GM19452 (cell line): ENCODE results near the gene PPM1H.

Experiments
- ATAC-seq: cut with Tn5 transposase; IDR thresholded peaks from one replicate; pipeline ENCODE4 v1.9.1; 2021; ENCODE audit not compliant: unreplicated experiment

PPM1H gene

DNA sequence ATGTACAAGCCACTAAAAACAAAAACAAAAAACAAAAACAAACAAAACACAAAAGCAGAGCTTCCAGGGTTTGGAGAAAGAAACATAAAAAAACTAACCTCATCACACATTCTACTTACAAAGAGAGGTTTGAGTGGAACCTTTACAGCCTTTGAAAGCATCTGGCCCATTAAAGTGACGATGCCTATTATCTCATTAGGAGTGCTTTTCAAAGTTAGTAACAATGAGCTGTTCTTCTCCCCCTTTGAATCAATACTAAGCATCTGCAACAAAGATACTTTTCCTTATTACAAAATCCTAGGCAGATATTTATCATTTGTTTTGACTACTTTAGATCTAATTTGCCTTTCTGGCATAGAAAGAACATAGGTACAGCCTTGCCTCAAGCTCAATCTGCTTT, 217.3 kb downstream of the PPM1H start:
- ATAC-seq: no peak

DNA sequence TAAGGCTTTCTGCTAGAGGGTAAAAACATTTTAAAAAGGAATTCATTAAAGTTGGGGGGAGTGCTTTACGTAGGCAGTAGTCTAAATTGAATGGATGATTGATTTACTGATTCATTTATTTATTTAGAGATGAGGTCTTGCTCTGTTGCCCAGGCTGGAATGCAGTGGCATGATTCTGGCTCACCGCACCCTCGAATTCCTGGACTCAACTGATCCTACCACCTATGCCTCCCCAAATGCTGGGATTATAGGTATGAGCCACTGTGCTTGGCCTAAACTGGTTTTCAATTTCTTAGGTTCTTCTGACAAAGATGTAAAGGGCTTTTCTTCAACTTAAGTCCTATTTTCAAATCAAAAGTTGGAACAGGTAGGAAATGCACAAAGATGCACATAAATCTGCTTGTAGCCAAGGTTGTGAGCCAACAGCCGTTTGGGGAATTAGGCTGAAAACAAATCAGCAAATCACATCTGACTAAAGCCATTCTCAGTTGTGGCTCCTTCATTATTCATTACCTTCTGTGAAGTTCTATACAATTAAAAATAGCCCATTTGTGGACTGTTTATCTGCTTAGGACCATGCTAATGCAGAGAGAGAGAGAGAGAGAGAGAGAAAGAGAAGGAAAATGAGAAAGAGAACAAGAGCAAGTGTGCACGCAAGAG, 218.0 kb downstream of the PPM1H start:
- no peak for ATAC-seq

DNA sequence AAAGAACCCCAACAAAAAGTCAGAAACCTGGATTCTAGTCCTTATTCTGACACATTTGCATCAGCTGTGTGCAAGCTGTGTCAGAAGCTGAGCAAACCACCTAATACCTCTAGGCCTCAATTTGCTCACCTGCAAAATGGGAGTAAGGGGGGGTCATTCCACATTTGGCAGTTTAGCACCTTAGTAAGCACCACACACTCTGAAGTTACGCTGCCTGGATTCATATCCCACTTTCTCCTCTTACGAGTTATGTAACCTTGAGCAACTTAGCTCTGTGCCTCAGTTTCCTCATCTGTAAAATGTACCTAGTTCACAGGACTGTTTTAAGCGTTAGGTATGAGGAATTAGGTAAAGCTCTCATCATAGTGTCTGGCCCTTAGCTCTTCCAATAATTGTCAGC, 218.9 kb downstream of the PPM1H start:
- ATAC-seq: no peak

DNA sequence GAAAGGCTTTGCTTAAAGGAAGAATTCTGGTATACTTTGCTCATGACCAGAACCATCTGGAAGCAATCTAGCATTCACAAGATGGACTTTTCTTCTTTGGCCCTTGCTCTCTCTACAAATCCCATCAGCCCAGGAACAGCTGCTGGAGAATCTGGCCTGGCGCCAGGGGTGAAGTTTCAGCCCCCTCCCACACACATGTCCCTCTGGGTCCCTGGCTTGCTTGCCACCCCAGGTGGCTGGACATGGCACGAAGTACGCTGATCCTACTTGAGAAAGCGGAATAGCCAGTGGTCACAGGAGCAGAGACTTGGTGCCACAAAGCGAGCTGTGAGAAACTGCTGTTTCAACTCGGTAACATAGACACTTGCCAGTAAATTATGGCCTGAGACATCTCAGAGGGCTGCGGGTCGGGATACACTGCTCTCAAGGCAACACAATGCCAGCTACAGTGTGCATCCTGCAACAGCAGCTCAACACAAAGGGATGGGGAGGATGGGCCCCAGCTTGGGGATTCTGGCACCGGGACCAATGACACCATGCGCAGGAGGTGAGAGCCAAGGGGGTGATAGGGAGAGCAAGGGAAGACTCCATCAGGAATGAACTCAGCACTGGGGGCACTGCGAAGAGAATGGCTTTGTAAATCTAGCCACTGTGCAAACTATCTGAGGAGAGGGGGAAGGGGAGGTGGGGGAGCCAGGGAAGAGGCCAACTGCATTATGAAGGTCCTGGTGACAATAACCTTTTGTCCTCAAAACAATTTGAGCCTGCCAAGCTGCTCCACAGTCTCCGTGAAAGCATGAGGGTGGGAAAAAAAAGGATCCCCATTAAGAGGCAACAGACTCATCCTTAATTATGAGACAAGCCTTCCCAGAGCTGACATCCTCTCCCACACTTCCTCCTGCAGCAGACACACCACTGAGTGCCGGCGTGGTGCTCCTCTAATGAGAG, 219.9 kb downstream of the PPM1H start:
- ATAC-seq: no peak

DNA sequence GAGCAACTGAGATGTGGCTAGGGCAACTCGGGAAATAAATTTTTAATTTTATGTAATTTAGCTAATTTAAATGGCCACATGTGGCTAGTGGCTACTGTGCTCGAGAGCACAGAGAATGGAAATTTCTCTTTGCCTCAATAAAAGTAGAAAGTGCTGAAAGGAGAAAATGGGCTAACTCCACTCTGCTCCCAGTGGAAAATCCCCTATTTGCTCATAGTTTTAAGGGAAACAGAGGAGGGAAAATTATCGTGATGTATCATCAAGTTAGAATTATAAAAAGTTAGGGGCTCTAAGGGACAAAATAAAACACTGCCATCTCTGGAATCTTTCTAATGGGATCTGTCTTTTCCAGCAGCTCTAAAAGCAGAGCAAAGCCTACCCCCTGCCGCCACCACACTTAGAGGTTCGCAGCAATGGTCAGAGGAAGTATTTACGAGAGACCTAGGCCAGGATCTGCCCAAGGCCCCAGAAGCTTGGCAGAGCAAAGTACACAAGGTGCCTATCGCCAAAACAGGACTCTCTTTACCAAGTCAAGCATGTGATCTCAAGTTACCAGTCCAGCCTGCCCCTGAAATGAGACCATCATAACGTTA, 220.7 kb downstream of the PPM1H start:
- no peak for ATAC-seq

GRCh38 chr12:62713723-62714122, 221.2 kb downstream of the PPM1H start:
- ATAC-seq: no peak

- ATAC-seq: no peak
These were observed 222.0 kb downstream of the PPM1H start for GRCh38 chr12:62712681-62713573.

GRCh38 chr12:62711631-62712241, 223.2 kb downstream of the PPM1H start:
- no peak for ATAC-seq

DNA sequence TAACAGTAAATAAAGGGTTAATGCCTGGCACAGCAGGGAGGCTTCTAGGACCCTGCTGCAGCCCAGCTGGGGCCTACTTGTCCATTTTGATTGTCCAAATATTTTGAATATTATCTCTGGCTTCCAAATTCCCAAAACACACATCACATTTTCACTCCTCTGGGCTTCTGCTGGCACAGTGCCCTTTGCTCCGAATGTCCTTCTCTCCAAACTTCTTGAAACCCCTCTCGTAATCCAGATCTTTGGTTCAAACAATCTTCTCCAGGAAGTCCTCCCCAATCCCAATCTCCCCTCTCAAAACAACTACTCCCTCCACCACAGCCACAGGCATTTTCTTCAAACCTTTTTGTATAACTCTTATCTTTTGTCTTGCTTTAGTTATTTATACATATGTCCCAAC, 225.6 kb downstream of the PPM1H start:
- ATAC-seq: no peak

GRCh38 chr12:62707939-62708338, 227.0 kb downstream of the PPM1H start:
- no peak for ATAC-seq

DNA sequence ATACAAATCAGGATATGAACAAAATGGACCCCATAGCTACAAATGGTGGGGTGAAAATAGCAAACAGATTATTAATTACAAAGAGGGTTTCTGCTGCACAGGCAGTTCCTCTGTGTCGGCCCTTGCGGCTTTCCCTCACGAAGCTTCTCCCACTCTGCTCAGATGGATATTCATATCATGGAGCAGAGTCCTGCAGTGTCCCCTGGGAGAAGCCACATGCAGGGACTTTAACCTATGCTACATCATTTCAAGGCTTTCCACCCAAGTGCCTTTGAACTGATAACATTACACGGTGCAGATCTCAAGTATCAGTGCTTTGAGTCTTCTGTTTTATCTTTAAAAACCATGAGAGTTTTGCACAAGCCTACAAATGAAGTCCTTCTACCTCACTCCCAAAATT, 229.1 kb downstream of the PPM1H start:
- ATAC-seq: no peak

DNA sequence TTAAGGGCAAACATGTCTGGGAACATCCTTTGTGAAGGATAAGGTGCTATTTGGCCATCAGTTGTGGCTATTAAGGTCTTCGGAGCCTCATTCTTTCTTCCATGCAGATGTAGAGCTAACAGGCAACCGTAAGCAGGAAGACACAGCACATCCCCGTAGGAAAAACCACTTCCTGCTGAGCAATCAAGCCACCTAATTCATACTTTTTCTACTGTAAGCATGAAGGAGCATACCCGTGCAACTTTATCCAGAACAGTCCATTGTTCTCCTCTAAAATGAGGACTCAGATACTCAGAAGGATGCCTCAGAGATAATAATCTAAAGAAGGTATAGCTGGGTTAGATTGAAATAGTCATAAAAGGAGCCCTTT, 232.0 kb downstream of the PPM1H start:
- no peak for ATAC-seq

DNA sequence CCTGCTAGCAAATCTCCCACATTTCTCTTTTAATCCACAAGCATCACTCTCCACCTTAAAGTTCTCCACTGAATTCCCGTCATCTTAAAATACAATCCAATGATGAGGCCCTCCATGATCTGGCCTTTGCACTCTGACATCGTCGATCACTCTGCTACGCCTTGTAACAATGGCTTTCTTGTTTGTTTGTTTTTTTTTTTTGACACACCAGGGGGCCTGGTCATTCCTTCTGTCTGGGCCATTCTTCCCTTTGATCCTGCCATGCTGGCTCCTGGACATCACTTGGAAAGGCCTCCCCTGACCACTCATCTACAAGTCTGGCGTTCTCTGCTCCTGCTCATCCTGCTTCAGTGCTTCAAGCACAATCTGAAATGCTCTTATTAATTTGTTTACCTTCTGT, 233.5 kb downstream of the PPM1H start:
- no peak for ATAC-seq

DNA sequence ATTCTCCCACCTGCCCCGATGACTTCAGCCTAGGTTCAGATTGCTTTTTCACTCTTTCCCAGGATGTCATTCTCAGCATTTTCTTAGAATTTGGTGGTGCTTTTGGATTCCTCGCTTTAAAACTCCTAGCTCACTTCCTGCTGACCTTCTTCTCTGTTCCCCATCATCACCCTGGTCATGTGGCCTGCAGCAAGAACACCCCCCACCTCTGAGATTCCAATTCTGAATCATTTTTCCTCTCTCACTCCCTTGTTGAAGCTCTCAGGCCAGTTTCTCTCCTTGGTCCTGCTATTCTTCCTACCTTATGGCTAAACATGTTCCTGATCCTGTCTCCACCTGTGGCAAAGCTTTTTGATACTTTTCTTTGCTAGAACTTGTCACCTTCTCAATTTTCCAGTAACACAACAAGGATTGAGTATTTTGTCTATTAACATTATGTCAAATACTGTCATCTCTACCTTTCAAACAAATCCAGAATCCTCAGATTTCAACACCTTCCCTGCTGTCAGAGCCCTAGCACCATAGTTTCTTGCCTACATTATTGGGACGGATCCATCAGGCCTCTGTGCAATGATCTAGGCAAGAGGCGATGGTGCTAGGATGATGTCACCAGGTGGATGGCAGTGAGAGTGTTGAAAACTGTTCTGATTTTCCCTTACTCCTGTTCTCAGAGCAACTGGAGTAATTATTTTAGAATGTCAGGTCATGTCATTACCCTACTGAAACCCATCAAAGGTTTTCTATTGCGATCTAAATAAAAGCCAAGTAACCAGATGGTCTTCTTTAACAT, 234.7 kb downstream of the PPM1H start:
- no peak for ATAC-seq

- no peak for ATAC-seq
These were observed 236.2 kb downstream of the PPM1H start for GRCh38 chr12:62698701-62699101.

- no peak for ATAC-seq
These were observed 237.1 kb downstream of the PPM1H start for GRCh38 chr12:62697893-62698292.

GRCh38 chr12:62695696-62696095, 239.3 kb downstream of the PPM1H start:
- ATAC-seq: no peak

GRCh38 chr12:62694632-62695031, 240.3 kb downstream of the PPM1H start:
- peak; percentile 87 for ATAC-seq

DNA sequence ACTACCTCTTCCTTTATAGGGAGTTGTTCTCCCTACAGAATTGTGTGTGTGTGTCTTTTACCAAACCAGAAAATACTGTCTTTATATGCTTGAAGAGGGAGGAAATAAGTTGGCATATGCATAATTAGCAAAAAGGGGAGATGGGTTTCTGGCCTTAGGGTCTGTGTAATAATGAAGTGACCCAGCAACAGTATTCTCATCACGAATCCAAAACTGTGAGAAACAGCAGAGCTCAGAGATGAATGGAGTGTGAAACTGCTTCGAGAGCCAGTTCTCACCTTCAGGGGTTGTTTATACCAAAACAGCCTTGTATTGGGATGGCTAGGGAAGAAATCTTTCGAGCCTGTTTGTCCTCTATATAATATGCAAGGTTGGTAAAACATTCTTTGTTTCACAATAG, 240.8 kb downstream of the PPM1H start:
- ATAC-seq: no peak
